HepG2 (cell line): Measurements from ENCODE around the gene NOL4L. TPM values are rescaled to one million over a fixed set of nuclear protein-coding genes. Genes with fewer than 3 reads are reported as not detected.

Experiments
- ATAC-seq: fragments of 200-7000 bp; cut with Tn5 transposase; 3 replicates; pipeline ENCODE4 v1.9.1; 2020; ENCODE audit warnings: mild to moderate bottlenecking, moderate library complexity
- BruUV-seq: library from RNA; stranded (reverse); fragments of 400-500 nt; replicated peaks from 2 replicates; lab custom pipeline; 2021; lab: Mats Ljungman, UMichigan
- CTCF ChIA-PET: fragments of 300-600 bp; formaldehyde crosslinking; extraction: SDS; loops from one replicate; lab custom pipeline; 2021; ENCODE audit warnings: low total read pairs, inconsistent platforms, low intra/inter-chr PET ratio; lab: Yijun Ruan, JAX
- POLR2A ChIA-PET: fragments of 350-600 bp; sonication (Branson Sonifier 250); formaldehyde crosslinking; loops from one replicate; lab custom pipeline; 2020; ENCODE audit warnings: antibody characterized with exemption, inconsistent platforms; lab: Yijun Ruan, JAX
- DNase-seq: peaks from one replicate; pipeline ENCODE4 v3.0.0-alpha.2; 2015; ENCODE audit warnings: low spot score
- FAIRE-seq: peaks from 3 replicates; lab custom pipeline; 2011; peaks lifted over from hg19 to GRCh38; lab: Jason Lieb, UNC
- H2AFZ ChIP-seq: one replicate; pipeline ENCODE4 v1.6.1; 2011; ENCODE audit warnings: low read length, inconsistent platforms
- H3K27ac ChIP-seq: fragments of 300-600 bp; 3 replicates; pipeline ENCODE4 v1.8.0; 2011; ENCODE audit warnings: mixed run types, mild to moderate bottlenecking, mixed read lengths, low read length, inconsistent platforms; ENCODE audit not compliant: insufficient read depth; ENCODE audit errors: extremely low read length
- H3K27me3 ChIP-seq, 2 experiments: fragments of 200-600 bp in 1 of 2; 2 replicates in 1 of 2; 3 replicates in 1 of 2; pipeline versions ENCODE4 v1.6.0 to v1.8.0; 2011; ENCODE audit warnings: low read length in 2 of 2, mild to moderate bottlenecking in 2 of 2, moderate library complexity in 2 of 2, inconsistent platforms in 1 of 2; ENCODE audit not compliant: insufficient read depth in 2 of 2, control insufficient read depth in 1 of 2
- H3K36me3 ChIP-seq, 2 experiments: fragments of 200-600 bp in 1 of 2; replicated peaks in 1 of 2; 2 replicates in 1 of 2; 3 replicates in 1 of 2; pipeline versions ENCODE4 v1.5.1 to v1.8.0; 2011; ENCODE audit warnings: low read length in 2 of 2, inconsistent platforms in 1 of 2; ENCODE audit not compliant: insufficient read depth in 2 of 2, control insufficient read depth in 1 of 2
- H3K4me1 ChIP-seq: 2 replicates; pipeline ENCODE4 v1.5.1; 2012; ENCODE audit warnings: low read length, inconsistent platforms; ENCODE audit not compliant: insufficient read depth
- H3K4me2 ChIP-seq: 2 replicates; pipeline ENCODE4 v1.6.0; 2011; ENCODE audit warnings: low read depth, low read length, inconsistent platforms
- H3K4me3 ChIP-seq, 3 experiments: fragments of 200-600 bp in 1 of 3; sonication (generic), shearing (Covaris generic) in 1 of 3; replicated peaks in 1 of 3; 2 replicates each; pipeline ENCODE4 v1.5.1; 2011 to 2016; ENCODE audit warnings: low read length in 3 of 3, inconsistent platforms in 2 of 3, low read depth in 2 of 3, mild to moderate bottlenecking in 2 of 3, control low read depth in 1 of 3, mixed read lengths in 1 of 3; ENCODE audit not compliant: insufficient read depth in 1 of 3
- H3K79me2 ChIP-seq: one replicate; pipeline ENCODE4 v1.6.1; 2011; ENCODE audit warnings: low read length, inconsistent platforms; ENCODE audit not compliant: insufficient read depth
- H3K9ac ChIP-seq: 2 replicates; pipeline ENCODE4 v1.6.0; 2011; ENCODE audit warnings: mild to moderate bottlenecking, low read depth, low read length, inconsistent platforms; ENCODE audit not compliant: insufficient read depth
- H3K9me3 ChIP-seq: 2 replicates; pipeline ENCODE4 v1.5.1; 2012; ENCODE audit warnings: mild to moderate bottlenecking, low read length
- H4K20me1 ChIP-seq: 2 replicates; pipeline ENCODE4 v1.6.0; 2011; ENCODE audit warnings: inconsistent platforms, mild to moderate bottlenecking, low read length, moderate library complexity; ENCODE audit not compliant: insufficient read depth
- FOXP4 ChIP-seq: sonication (generic); formaldehyde crosslinking; IDR thresholded peaks from 2 replicates; pipeline ENCODE4 v1.4.0; 2020; ENCODE audit warnings: missing genetic modification reagents
- IKZF5 ChIP-seq: IDR thresholded peaks from 2 replicates; pipeline ENCODE4 v1.6.1; 2018; ENCODE audit warnings: missing genetic modification reagents, mild to moderate bottlenecking, missing compliant biosample characterization
- NFIB ChIP-seq: sonication (generic); formaldehyde crosslinking; IDR thresholded peaks from 2 replicates; pipeline ENCODE4 v1.9.0; 2021; ENCODE audit warnings: missing genetic modification reagents, mild to moderate bottlenecking, borderline replicate concordance
- ZNF333 ChIP-seq: sonication (generic); formaldehyde crosslinking; IDR thresholded peaks from 2 replicates; pipeline ENCODE4 v1.4.0; 2020; ENCODE audit warnings: mild to moderate bottlenecking, missing genetic modification reagents, borderline replicate concordance
- ZNF687 ChIP-seq: sonication (generic); formaldehyde crosslinking; IDR thresholded peaks from 2 replicates; pipeline ENCODE4 v1.5.1; 2020; ENCODE audit warnings: mild to moderate bottlenecking, missing genetic modification reagents, moderate library complexity
- ZUFSP ChIP-seq: sonication (generic); formaldehyde crosslinking; IDR thresholded peaks from 2 replicates; pipeline ENCODE4 v1.9.0; 2021; ENCODE audit warnings: missing genetic modification reagents, mild to moderate bottlenecking, borderline replicate concordance
- WGBS: methylation state at CpG from one replicate; pipeline ENCODE4 v1.1.6; 2017; ENCODE audit warnings: low lambda C conversion rate; 5-methylcytosine and 5-hydroxymethylcytosine counted together
- in situ Hi-C: cut with HindIII; loops from 2 replicates; pipeline ENCODE4 v1.10.0; 2017; ENCODE audit warnings: low pct_unique_long_range_greater_than_20kb; ENCODE audit not compliant: extremely low pct_ligation_motif_present
- intact Hi-C: fragments of 100-400 bp; cut with micrococcal nuclease; formaldehyde crosslinking; loops from one replicate; pipeline ENCODE4 v1.10.0; 2022; ENCODE audit not compliant: unreplicated experiment
- polyA plus RNA-seq, 8 experiments: library from polyadenylated mRNA; depleted of rRNA in 3 of 8; stranded (reverse) in 7 of 8; unstranded in 1 of 8; fragments of >200 nt; fragmentation: Illumina TruSeq in 4 of 8; extraction: Trizol in 4 of 8; gene quantifications; 2 replicates each; pipeline versions ENCODE4 v1.2.1 to v1.2.3, GENCODE V29; 2011 to 2016; ENCODE audit warnings: low read depth in 4 of 8, missing spikeins in 1 of 8, mixed read lengths in 1 of 8; ENCODE audit not compliant: insufficient read depth in 1 of 8
- total RNA-seq, 5 experiments: library from RNA; depleted of rRNA; stranded (reverse); fragments of >200 nt; fragmentation: Illumina TruSeq; extraction: Trizol; gene quantifications; 2 replicates each; pipeline ENCODE4 v1.2.3, GENCODE V29; 2016; ENCODE audit warnings: low read depth in 1 of 5

Gene NOL4L
- total and polyA plus RNA-seq, 2 of the 13 experiments (the other 11 are each of a cell fraction or from before 2014, with no cell fraction given), result 16.6 to 35.4 TPM

GRCh38 chr20:32429745-32430360, 155.3 kb downstream of the NOL4L start (continued):
- peak; percentile 14; the same call in 1 of the 2 replicates for TF ChIP-seq ZNF687 (CRISPR knock-in tag)
- TF ChIP-seq, all 625 proteins: peak for 4

- CTCF ChIA-PET, result no interaction called here
- H3K4me3 ChIP-seq, result no peak overlapping the region
- POLR2A ChIA-PET, result no interaction called here
- BruUV-seq, result no TSS peak
- peaks cover 16% of the 10 kb centered on the region; the same call in 1 of the 2 replicates for H4K20me1 ChIP-seq
- ATAC-seq, result no peak
- no peak for DNase-seq
- H3K27me3 ChIP-seq, result no peaks in the 10 kb centered on the region
- H3K36me3 ChIP-seq, result peaks cover 56 to 88% of the 10 kb centered on the region in 2 experiments
- H3K27ac ChIP-seq, result no peak overlapping the region
- intact Hi-C loops (no loop called here), in situ Hi-C loops (no loop called here)
- no peak overlapping the region for H2AFZ ChIP-seq
- H3K9ac ChIP-seq, result no peak overlapping the region
- H3K9me3 ChIP-seq, result no peaks in the 10 kb centered on the region
- no peak for FAIRE-seq
- TF ChIP-seq ZUFSP (CRISPR knock-in tag), result no peak
- TF ChIP-seq IKZF5 (CRISPR knock-in tag), result no peak
- TF ChIP-seq ZNF333 (CRISPR knock-in tag), result no peak
- TF ChIP-seq NFIB, result no peak
- no peak for TF ChIP-seq FOXP4
- 95% methylated on average over 7 of the region's 7 CpGs for WGBS
- no peaks in the 10 kb centered on the region for H3K4me1 ChIP-seq
- H3K79me2 ChIP-seq, result peaks cover 14% of the 10 kb centered on the region
- H3K4me2 ChIP-seq, result no peak overlapping the region
These were observed 155.8 kb downstream of the NOL4L start for GRCh38 chr20:32429343-32429742.
